MM.1S (cell line): Measurements from ENCODE around the gene BARX2.

Experiments
- EZH2phosphoT487 ChIP-seq: fragments of 300-600 bp; sonication (generic); IDR thresholded peaks from 2 replicates; pipeline ENCODE4 v1.6.1; 2018; ENCODE audit warnings: antibody characterized with exemption, low read length
- TF ChIP-seq, protein P1 (sequence below): fragments of 300-600 bp; sonication (generic); IDR thresholded peaks from 2 replicates; pipeline ENCODE4 v1.5.1; 2016; ENCODE audit warnings: antibody characterized with exemption, low read length, mixed read lengths

DNA sequence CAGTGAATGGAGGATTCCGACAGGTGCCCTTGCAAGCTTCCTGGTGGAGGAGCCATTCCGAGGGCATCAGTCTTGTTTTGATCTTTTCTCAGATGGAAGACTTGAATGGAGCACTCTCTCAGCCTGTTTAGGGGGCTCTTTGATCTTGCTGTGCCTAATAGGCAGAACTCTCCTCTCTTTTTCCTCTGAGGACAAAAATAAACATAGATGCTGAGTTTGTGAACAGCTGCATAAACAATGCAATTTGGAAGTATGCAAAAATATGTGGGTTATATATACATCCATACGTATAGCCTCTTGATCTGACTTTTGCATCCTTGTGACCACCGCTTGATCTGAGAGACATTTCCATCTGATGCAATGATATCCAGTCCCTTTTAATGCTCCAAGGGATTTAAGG, 29.1 kb downstream of the BARX2 start:
- TF ChIP-seq, protein P1, sequence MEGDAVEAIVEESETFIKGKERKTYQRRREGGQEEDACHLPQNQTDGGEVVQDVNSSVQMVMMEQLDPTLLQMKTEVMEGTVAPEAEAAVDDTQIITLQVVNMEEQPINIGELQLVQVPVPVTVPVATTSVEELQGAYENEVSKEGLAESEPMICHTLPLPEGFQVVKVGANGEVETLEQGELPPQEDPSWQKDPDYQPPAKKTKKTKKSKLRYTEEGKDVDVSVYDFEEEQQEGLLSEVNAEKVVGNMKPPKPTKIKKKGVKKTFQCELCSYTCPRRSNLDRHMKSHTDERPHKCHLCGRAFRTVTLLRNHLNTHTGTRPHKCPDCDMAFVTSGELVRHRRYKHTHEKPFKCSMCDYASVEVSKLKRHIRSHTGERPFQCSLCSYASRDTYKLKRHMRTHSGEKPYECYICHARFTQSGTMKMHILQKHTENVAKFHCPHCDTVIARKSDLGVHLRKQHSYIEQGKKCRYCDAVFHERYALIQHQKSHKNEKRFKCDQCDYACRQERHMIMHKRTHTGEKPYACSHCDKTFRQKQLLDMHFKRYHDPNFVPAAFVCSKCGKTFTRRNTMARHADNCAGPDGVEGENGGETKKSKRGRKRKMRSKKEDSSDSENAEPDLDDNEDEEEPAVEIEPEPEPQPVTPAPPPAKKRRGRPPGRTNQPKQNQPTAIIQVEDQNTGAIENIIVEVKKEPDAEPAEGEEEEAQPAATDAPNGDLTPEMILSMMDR, result no peak
- TF ChIP-seq EZH2phosphoT487, result no peak
